Right lobe of liver (tissue), 6 donors: ENCODE measurements around the gene ZNF830. TPM values are rescaled to one million over a fixed set of nuclear protein-coding genes. Genes with fewer than 3 reads are reported as not detected.
"Not testable (repeated sequence)": the region's sequence is repeated elsewhere in the genome, so short reads cannot be mapped to it uniquely, and the experiment has no call there.

Source experiments
- ATAC-seq, 4 donors: fragments of 200-7000 bp; cut with Tn5 transposase; one replicate each; pipeline ENCODE4 v1.9.1; 2020; ENCODE audit warnings: mild to moderate bottlenecking in 4 of 4, moderate library complexity in 4 of 4
- DNase-seq, 3 donors: peaks; one replicate each; pipeline ENCODE4 v3.0.0-alpha.2; 2020
- H3K27ac ChIP-seq, 3 donors: fragments of 200-600 bp; one replicate each; pipeline ENCODE4 v1.8.0; 2022
- H3K27me3 ChIP-seq, 2 donors: fragments of 200-600 bp; one replicate each; pipeline ENCODE4 v1.8.0; 2022
- H3K36me3 ChIP-seq, 4 donors: fragments of 200-600 bp; sonication (generic) in 1 of 4; one replicate each; pipeline versions ENCODE4 v1.5.1 to v1.8.0; 2017 to 2022; ENCODE audit warnings: control low read depth in 1 of 4
- H3K4me1 ChIP-seq, 4 donors: fragments of 200-600 bp; sonication (generic) in 1 of 4; one replicate each; pipeline versions ENCODE4 v1.5.1 to v1.8.0; 2017 to 2022; ENCODE audit warnings: control low read depth in 1 of 4
- H3K4me3 ChIP-seq, 3 donors: fragments of 200-600 bp; one replicate each; pipeline ENCODE4 v1.8.0; 2022
- H3K9me3 ChIP-seq, 4 donors: fragments of 200-600 bp; sonication (generic) in 1 of 4; one replicate each; pipeline versions ENCODE4 v1.5.1 to v1.8.0; 2017 to 2022; ENCODE audit warnings: control low read depth in 1 of 4
- POLR2A ChIP-seq: fragments of 450-650 bp; IDR thresholded peaks from one replicate; pipeline ENCODE4 v1.6.1; 2017; ENCODE audit warnings: antibody characterized with exemption, mild to moderate bottlenecking
- WGBS: methylation state at CpG from one replicate; pipeline ENCODE4 v1.1.6; 2018; ENCODE audit warnings: low coverage, low lambda C conversion rate; ENCODE audit not compliant: insufficient coverage; ENCODE audit errors: missing lambda C conversion rate; 5-methylcytosine and 5-hydroxymethylcytosine counted together
- intact Hi-C, 2 donors: fragments of 100-400 bp; cut with DNase I; formaldehyde crosslinking; loops; one replicate each; pipeline versions ENCODE4 v1.11.2 to v1.14.1; 2022
- total RNA-seq, 6 experiments: library from RNA; depleted of rRNA in 2 of 6; stranded (reverse); fragments of >200 nt in 2 of 6; fragmentation: NEBNext Ultra II Directional in 3 of 6; extraction: Animal tissue kit (Norgen Biotek cat#: 25700) in 3 of 6; gene quantifications; one replicate each; pipeline versions ENCODE4 v1.1.0 to v1.2.4, GENCODE V29; 2016 to 2023
- TF ChIP-seq, protein P1 (sequence below), 4 donors: fragments of 200-600 bp in 3 of 4; fragments of 450-650 bp in 1 of 4; IDR thresholded peaks; one replicate each; pipeline versions ENCODE4 v1.5.1 to v1.8.0; 2016 to 2022; ENCODE audit warnings: antibody characterized with exemption in 4 of 4, mild to moderate bottlenecking in 2 of 4
- donor health status: DM: no; HTN: yes; CAD: no.
- donor health status: DM: no; HTN: no; CAD: no.
- donor health status: DM: no; HTN: no; CAD: no.
- donor health status: DM: no; HTN: yes; CAD: no.
- donor health status: DM: no; HTN: yes; CAD: no.

The ZNF830 gene
- total RNA-seq, 6 experiments from 2014 or later, result 4.5 to 6.5 (median 4.8) TPM

DNA sequence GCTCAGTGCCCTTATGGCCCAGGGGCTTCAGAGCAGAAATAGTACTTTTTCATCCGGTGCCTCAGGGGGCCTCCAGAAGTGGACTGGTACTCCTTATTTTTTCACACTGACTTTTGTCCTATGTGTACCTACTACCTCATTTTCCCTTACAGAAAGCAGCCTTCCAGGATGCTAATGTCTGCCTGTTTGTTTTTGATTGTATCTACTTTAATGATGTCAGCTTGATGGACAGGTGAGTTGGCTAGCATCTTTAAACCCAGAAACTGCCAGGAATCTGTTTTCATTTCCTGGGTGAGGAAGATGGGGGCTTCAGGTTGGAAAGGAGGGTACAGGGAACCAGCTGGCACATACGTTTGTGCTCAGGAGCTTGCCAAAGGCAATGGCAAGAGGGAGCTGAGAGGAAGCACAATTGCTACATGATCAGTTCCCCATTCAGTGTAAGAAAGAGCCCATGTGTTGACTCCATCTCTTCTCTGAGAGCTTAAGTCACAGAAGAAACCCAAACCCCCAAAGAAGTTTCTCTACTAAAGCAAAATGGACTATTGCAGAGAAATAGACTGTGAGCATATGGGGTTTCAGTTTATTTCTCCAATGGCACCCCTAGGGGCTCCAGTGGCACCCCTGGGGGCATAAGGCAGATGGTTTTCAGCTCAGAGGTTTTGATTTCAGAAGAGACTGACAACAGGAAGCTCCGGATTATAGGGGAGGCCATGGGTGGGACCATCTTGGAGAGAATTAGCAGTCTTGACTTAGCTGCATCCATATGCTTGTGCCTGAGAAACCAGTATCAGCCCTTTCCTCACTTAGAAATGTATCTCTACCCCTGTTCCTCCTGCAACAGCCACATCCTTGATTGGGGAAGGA, 35.3 kb downstream of the ZNF830 start:
- Histone ChIP-seq H3K27ac (no peak overlapping the region), H3K4me3 (no peak overlapping the region), H3K36me3 (peaks cover 0 to 37% (median 11%) of the 10 kb centered on the region in 4 donors), H3K27me3 (no peaks in the 10 kb centered on the region), H3K9me3 (no peaks in the 10 kb centered on the region), H3K4me1 (no peaks in the 10 kb centered on the region)
- WGBS, result 72% methylated on average over 3 of the region's 3 CpGs
- intact Hi-C loops, result loop anchor here (10.0 kb wide), 2 partner anchors 98 to 118 kb away; partner anchors contain the start of gene RAD51D (in 1 of the 2)
- no peak for DNase-seq
- TF ChIP-seq, protein P1, sequence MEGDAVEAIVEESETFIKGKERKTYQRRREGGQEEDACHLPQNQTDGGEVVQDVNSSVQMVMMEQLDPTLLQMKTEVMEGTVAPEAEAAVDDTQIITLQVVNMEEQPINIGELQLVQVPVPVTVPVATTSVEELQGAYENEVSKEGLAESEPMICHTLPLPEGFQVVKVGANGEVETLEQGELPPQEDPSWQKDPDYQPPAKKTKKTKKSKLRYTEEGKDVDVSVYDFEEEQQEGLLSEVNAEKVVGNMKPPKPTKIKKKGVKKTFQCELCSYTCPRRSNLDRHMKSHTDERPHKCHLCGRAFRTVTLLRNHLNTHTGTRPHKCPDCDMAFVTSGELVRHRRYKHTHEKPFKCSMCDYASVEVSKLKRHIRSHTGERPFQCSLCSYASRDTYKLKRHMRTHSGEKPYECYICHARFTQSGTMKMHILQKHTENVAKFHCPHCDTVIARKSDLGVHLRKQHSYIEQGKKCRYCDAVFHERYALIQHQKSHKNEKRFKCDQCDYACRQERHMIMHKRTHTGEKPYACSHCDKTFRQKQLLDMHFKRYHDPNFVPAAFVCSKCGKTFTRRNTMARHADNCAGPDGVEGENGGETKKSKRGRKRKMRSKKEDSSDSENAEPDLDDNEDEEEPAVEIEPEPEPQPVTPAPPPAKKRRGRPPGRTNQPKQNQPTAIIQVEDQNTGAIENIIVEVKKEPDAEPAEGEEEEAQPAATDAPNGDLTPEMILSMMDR (IDR thresholded peaks at IDR 0.05), result no peak
- no peak for TF ChIP-seq POLR2A
- ATAC-seq, result no peak

GRCh38 chr17:34997355-34997862, 36.1 kb downstream of the ZNF830 start:
- Histone ChIP-seq H3K27ac (no peak overlapping the region), H3K27me3 (no peaks in the 10 kb centered on the region), H3K36me3 (peaks cover 0 to 30% (median 7%) of the 10 kb centered on the region in 4 donors), H3K4me1 (no peaks in the 10 kb centered on the region), H3K9me3 (no peaks in the 10 kb centered on the region), H3K4me3 (no peak overlapping the region)
- 66% methylated on average over 9 of the region's 11 CpGs for WGBS
- TF ChIP-seq, protein P1 (IDR thresholded peaks at IDR 0.05), result no peak
- ATAC-seq (peak in 3 of 4 donors; percentile 9 to 43 (median 13)), DNase-seq (no peak)
- intact Hi-C loops, result loop anchor here (10.0 kb wide), 2 partner anchors 97 to 117 kb away; partner anchors contain the start of gene RAD51D (in 1 of the 2)

- H3K27me3 ChIP-seq, result no peaks in the 10 kb centered on the region
- 34% methylated on average over 3 of the region's 5 CpGs for WGBS
- ATAC-seq (peak; percentile 93 to 97 (median 94)), DNase-seq (peak; percentile 76 to 83 (median 78))
- intact Hi-C loops, result loop anchor here (10.0 kb wide), 2 partner anchors 97 to 117 kb away; partner anchors contain the start of gene RAD51D (in 1 of the 2)
- TF ChIP-seq, protein P1 (IDR thresholded peaks at IDR 0.05), result peak; percentile 81 to 90 (median 86)
- TF ChIP-seq POLR2A, result no peak
- H3K36me3 ChIP-seq, result peaks cover 0 to 22% (median 3%) of the 10 kb centered on the region in 4 donors
- H3K4me3 ChIP-seq, result no peak overlapping the region
- no peaks in the 10 kb centered on the region for H3K9me3 ChIP-seq
- H3K4me1 ChIP-seq, result no peaks in the 10 kb centered on the region
- no peak overlapping the region for H3K27ac ChIP-seq
Observed at GRCh38 chr17:34998205-34998604, 36.9 kb downstream of the ZNF830 start.

GRCh38 chr17:34999456-34999855, 38.1 kb downstream of the ZNF830 start:
- ATAC-seq (no peak), DNase-seq (no peak)
- Histone ChIP-seq H3K9me3 (no peaks in the 10 kb centered on the region), H3K27ac (no peak overlapping the region), H3K4me1 (no peaks in the 10 kb centered on the region), H3K36me3 (peaks cover 0 to 11% (median 3%) of the 10 kb centered on the region in 4 donors), H3K27me3 (no peaks in the 10 kb centered on the region), H3K4me3 (no peak overlapping the region)
- WGBS, result no CpG with 5 or more reads among the region's 2 CpGs
- intact Hi-C loops, result loop anchor here (10.0 kb wide), 2 partner anchors 95 to 115 kb away; partner anchors contain the start of gene RAD51D (in 1 of the 2)
- TF ChIP-seq, protein P1 (IDR thresholded peaks at IDR 0.05), result no peak
- TF ChIP-seq POLR2A, result no peak

GRCh38 chr17:35000965-35001364, 39.6 kb downstream of the ZNF830 start:
- ATAC-seq, H3K4me1 ChIP-seq, H3K27ac ChIP-seq, H3K36me3 ChIP-seq, H3K4me3 ChIP-seq, H3K27me3 ChIP-seq, H3K9me3 ChIP-seq, intact Hi-C loops, DNase-seq: not testable (repeated sequence)
- 87% methylated on average over 5 of the region's 14 CpGs for WGBS
